Lower leg skin (tissue), 3 donors: ENCODE measurements around the gene FAM124B.

Source experiments
- CTCF ChIP-seq, 3 donors: fragments of 450-650 bp; IDR thresholded peaks; one replicate each; pipeline ENCODE4 v1.5.1; 2016; ENCODE audit warnings: antibody characterized with exemption in 3 of 3, mild to moderate bottlenecking in 3 of 3, moderate library complexity in 2 of 3
- POLR2A ChIP-seq, 2 donors: fragments of 450-650 bp; IDR thresholded peaks; one replicate each; pipeline ENCODE4 v1.6.1; 2016 to 2017; ENCODE audit warnings: antibody characterized with exemption in 2 of 2, mild to moderate bottlenecking in 1 of 2, moderate library complexity in 1 of 2

GRCh38 chr2:224369028-224369632, 32.8 kb downstream of the FAM124B start:
- TF ChIP-seq CTCF (IDR thresholded peaks at IDR 0.05) (no peak), POLR2A (IDR thresholded peaks at IDR 0.05) (no peak)
